ENCODE data around the gene TIAM1.

TIAM1 gene

GRCh38 chr21:31288191-31288590, 55.9 kb downstream of the TIAM1 start:
- no peak overlapping the region for H3K4me3 ChIP-seq (ENCODE audit: control insufficient read depth, low read depth, low read length)
- no peak for DNase-seq (ENCODE audit: low read depth)
- TF ChIP-seq CTCF (conservative IDR thresholded peaks at IDR 0.05; ENCODE audit: control insufficient read depth, insufficient read depth, low read depth, low read length): no peak

- H3K4me3 ChIP-seq (ENCODE audit: control insufficient read depth, low read depth, low read length): no peak overlapping the region
- TF ChIP-seq CTCF (conservative IDR thresholded peaks at IDR 0.05; ENCODE audit: control insufficient read depth, insufficient read depth, low read depth, low read length): no peak
- DNase-seq (ENCODE audit: low read depth): no peak
Measured at GRCh38 chr21:31287201-31287600, 56.9 kb downstream of the TIAM1 start.

GRCh38 chr21:31286621-31287020, 57.4 kb downstream of the TIAM1 start:
- DNase-seq (ENCODE audit: low read depth): no peak
- no peak for TF ChIP-seq CTCF (conservative IDR thresholded peaks at IDR 0.05; ENCODE audit: control insufficient read depth, insufficient read depth, low read depth, low read length)
- no peak overlapping the region for H3K4me3 ChIP-seq (ENCODE audit: control insufficient read depth, low read depth, low read length)

- peak; percentile 66 for DNase-seq (ENCODE audit: low read depth)
- no peak for TF ChIP-seq CTCF (conservative IDR thresholded peaks at IDR 0.05; ENCODE audit: control insufficient read depth, insufficient read depth, low read depth, low read length)
Measured at GRCh38 chr21:31284797-31285397, 59.2 kb downstream of the TIAM1 start.

GRCh38 chr21:31283025-31283424, 61.0 kb downstream of the TIAM1 start:
- no peak for TF ChIP-seq CTCF (conservative IDR thresholded peaks at IDR 0.05; ENCODE audit: control insufficient read depth, insufficient read depth, low read depth, low read length)
- no peak for DNase-seq (ENCODE audit: low read depth)

More at GRCh38 chr21:31284797-31285397, 59.2 kb downstream of the TIAM1 start:
- H3K4me3 ChIP-seq (ENCODE audit: control insufficient read depth, low read depth, low read length): no peak overlapping the region

GRCh38 chr21:31282095-31282709, 61.9 kb downstream of the TIAM1 start:
- no peak for TF ChIP-seq CTCF (conservative IDR thresholded peaks at IDR 0.05; ENCODE audit: control insufficient read depth, insufficient read depth, low read depth, low read length)
- DNase-seq (ENCODE audit: low read depth): peak; percentile 98

More at GRCh38 chr21:31283025-31283424, 61.0 kb downstream of the TIAM1 start:
- no peak overlapping the region for H3K4me3 ChIP-seq (ENCODE audit: control insufficient read depth, low read depth, low read length)

More at GRCh38 chr21:31282095-31282709, 61.9 kb downstream of the TIAM1 start:
- H3K4me3 ChIP-seq (ENCODE audit: control insufficient read depth, low read depth, low read length): no peak overlapping the region
